Lung (tissue), 12 donors: ENCODE measurements around the gene NT5DC3. TPM values are rescaled to one million over a fixed set of nuclear protein-coding genes. Genes with fewer than 3 reads are reported as not detected.

Experiments
- ATAC-seq: fragments of 200-7000 bp; cut with Tn5 transposase; one replicate; pipeline ENCODE4 v1.9.1; 2020; ENCODE audit warnings: moderate number of reproducible peaks; ENCODE audit not compliant: insufficient read depth, low FRiP score
- DNase-seq, 3 donors: peaks; one replicate each; pipeline ENCODE4 v3.0.0-alpha.2; 2013 to 2017
- H3K27ac ChIP-seq, 2 donors: one replicate each; pipeline ENCODE4 v1.5.1; 2013; ENCODE audit warnings: mild to moderate bottlenecking in 2 of 2, moderate library complexity in 2 of 2, control low read depth in 1 of 2, inconsistent platforms in 1 of 2, low read depth in 1 of 2, low read length in 1 of 2
- H3K27me3 ChIP-seq, 3 donors: one replicate each; pipeline ENCODE4 v1.5.1; 2013; ENCODE audit warnings: low read length in 2 of 3; ENCODE audit not compliant: control insufficient read depth in 3 of 3, insufficient read depth in 3 of 3
- H3K36me3 ChIP-seq, 4 donors: one replicate each; pipeline ENCODE4 v1.5.1; 2013; ENCODE audit warnings: low read length in 4 of 4, mild to moderate bottlenecking in 1 of 4, moderate library complexity in 1 of 4; ENCODE audit not compliant: control insufficient read depth in 4 of 4, insufficient read depth in 4 of 4
- H3K4me1 ChIP-seq, 5 donors: one replicate each; pipeline ENCODE4 v1.5.1; 2013; ENCODE audit warnings: low read length in 5 of 5, mild to moderate bottlenecking in 2 of 5, moderate library complexity in 1 of 5; ENCODE audit not compliant: control insufficient read depth in 5 of 5, insufficient read depth in 5 of 5
- H3K4me3 ChIP-seq: one replicate; pipeline ENCODE4 v1.5.1; 2013; ENCODE audit warnings: mild to moderate bottlenecking, control low read depth, moderate library complexity
- H3K9ac ChIP-seq, 2 donors: one replicate each; pipeline ENCODE4 v1.5.1; 2013; ENCODE audit warnings: low read length in 2 of 2, control low read depth in 1 of 2; ENCODE audit not compliant: insufficient read depth in 1 of 2
- H3K9me3 ChIP-seq, 4 donors: one replicate each; pipeline ENCODE4 v1.5.1; 2013; ENCODE audit warnings: low read length in 3 of 4, mild to moderate bottlenecking in 1 of 4, moderate library complexity in 1 of 4; ENCODE audit not compliant: control insufficient read depth in 4 of 4, insufficient read depth in 3 of 4
- WGBS, 2 donors: extraction: QIAGEN DNeasy Blood & Tissue Kit; methylation state at CpG; one replicate each; pipeline ENCODE4 v1.1.7; 2013; 5-methylcytosine and 5-hydroxymethylcytosine counted together
- polyA plus RNA-seq, 2 donors: library from polyadenylated mRNA; stranded (reverse); fragments of 200-250 nt; gene quantifications; one replicate each; pipeline ENCODE4 v1.2.1, GENCODE V29; 2013
- total RNA-seq, 2 donors: library from RNA; depleted of rRNA in 1 of 2; stranded (reverse); fragments of >200 nt in 1 of 2; gene quantifications; one replicate each; pipeline ENCODE4 v1.2.1, GENCODE V29; 2014 to 2021
- TF ChIP-seq, protein P1 (sequence below): IDR thresholded peaks from 2 replicates; pipeline ENCODE4 v1.5.1; 2012; ENCODE audit warnings: mild to moderate bottlenecking; ENCODE audit errors: control extremely low read depth, extremely low read depth
- donor health status: control.
- donor health status: control.
- donor health status: Bipolar disorder and iron deficiency.
- donor health status: healthy.
- donor health status: DM: yes; HTN: yes; CAD: no.

NT5DC3 gene
- total and polyA plus RNA-seq, 4 donors, result 0.93 to 12.3 (median 3.6) TPM

DNA sequence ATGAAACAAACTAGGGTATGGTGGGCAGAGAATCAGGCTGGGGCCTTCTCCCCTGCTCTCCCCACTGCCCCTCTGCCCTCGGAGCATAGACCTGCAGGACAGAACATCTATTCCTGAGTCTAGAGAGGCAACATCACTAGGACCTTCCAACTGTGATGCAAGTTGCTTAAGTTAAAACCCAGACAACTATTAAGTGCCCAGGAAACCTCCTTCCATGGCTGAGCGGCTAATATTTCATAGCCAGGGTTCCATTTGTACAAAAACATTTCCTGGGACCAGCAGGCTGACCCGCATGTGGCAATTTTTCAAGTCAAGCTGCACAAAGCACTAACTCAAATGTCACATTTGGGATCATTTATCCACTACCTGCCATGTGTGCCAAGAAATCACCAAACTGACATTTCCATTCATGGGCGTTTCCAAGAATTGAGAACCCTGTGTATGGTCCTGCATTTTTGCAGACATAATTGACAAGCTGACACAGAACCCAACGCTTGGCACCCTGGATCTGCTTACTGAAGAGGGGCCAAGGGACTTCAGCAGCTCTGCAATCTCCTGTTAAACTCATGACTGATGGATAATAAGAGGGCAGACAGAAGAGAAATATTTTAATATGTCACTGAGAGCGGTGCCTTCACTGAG is 32.7 kb downstream of the NT5DC3 start:
- H3K9me3 ChIP-seq, result no peaks in the 10 kb centered on the region
- DNase-seq, result no peak
- H3K4me3 ChIP-seq, result no peak overlapping the region
- H3K36me3 ChIP-seq, result no peaks in the 10 kb centered on the region
- TF ChIP-seq, protein P1, sequence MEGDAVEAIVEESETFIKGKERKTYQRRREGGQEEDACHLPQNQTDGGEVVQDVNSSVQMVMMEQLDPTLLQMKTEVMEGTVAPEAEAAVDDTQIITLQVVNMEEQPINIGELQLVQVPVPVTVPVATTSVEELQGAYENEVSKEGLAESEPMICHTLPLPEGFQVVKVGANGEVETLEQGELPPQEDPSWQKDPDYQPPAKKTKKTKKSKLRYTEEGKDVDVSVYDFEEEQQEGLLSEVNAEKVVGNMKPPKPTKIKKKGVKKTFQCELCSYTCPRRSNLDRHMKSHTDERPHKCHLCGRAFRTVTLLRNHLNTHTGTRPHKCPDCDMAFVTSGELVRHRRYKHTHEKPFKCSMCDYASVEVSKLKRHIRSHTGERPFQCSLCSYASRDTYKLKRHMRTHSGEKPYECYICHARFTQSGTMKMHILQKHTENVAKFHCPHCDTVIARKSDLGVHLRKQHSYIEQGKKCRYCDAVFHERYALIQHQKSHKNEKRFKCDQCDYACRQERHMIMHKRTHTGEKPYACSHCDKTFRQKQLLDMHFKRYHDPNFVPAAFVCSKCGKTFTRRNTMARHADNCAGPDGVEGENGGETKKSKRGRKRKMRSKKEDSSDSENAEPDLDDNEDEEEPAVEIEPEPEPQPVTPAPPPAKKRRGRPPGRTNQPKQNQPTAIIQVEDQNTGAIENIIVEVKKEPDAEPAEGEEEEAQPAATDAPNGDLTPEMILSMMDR, result no peak
- H3K4me1 ChIP-seq, result peaks cover 0 to 2% (median 0%) of the 10 kb centered on the region in 5 donors
- no peak for ATAC-seq
- H3K27ac ChIP-seq, result no peak overlapping the region
- H3K27me3 ChIP-seq, result no peaks in the 10 kb centered on the region
- H3K9ac ChIP-seq, result no peak overlapping the region
- 95% methylated on average over 6 of the region's 6 CpGs for WGBS, 2 donors

DNA sequence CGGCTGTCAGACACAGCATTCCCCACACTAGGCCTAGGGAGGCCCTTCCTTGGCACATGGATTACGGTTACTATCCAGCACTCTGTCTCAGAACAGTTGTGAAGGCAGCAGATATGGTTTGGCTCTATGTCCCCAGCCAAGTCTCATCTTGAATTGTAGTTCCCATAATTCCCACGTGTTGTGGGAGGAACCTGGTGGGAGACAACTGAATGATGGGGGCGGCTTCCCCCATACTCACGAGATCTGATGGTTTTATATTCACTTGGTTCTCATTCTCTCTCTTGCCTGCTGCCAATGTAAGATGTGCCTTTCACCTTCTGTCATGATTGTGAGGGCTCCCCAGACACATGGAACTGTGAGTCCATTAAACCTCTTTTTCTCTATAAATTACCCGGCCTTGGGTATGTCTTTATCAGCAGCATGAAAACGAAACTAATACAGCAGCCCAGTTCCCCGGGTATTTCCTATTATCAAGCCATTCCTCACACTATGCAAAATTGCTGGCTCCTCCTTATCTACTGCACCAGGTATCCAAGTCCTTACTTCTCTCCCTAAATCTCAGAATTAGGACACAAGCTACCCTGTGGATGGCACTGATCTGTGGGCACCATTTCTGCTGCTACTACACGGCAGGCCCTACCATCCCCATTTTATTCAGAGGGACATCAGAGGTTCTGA is 33.3 kb downstream of the NT5DC3 start:
- Histone ChIP-seq H3K4me3 (no peak overlapping the region), H3K36me3 (no peaks in the 10 kb centered on the region), H3K9me3 (no peaks in the 10 kb centered on the region), H3K4me1 (peaks cover 0 to 2% (median 0%) of the 10 kb centered on the region in 5 donors), H3K27me3 (no peaks in the 10 kb centered on the region), H3K27ac (no peak overlapping the region), H3K9ac (no peak overlapping the region)
- DNase-seq (no peak), ATAC-seq (no peak)
- TF ChIP-seq, protein P1, result no peak
- WGBS, 2 donors, result 90 to 91% methylated on average over 9 of the region's 9 CpGs

DNA sequence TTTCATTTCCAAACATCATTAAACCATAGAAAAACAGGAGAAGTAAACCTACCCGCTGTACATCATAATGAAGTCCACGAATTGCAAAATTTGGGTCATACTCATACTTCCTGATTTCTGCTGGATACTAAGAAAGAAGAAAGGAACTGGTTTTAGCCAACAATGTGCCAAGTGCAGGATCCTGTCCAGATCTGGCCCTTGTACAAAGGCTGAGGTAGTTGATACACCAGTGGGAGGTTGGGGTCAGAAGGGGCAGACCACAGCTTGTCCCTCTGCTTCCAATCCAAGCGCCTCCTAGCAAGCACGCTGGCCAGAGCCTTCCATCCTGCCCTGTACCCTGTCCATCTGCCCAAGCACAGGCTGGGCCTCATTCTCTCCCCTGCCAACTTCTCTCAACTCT is 34.2 kb downstream of the NT5DC3 start:
- Histone ChIP-seq H3K4me1 (peaks cover 0 to 2% (median 0%) of the 10 kb centered on the region in 5 donors), H3K36me3 (no peaks in the 10 kb centered on the region), H3K27me3 (no peaks in the 10 kb centered on the region), H3K9ac (no peak overlapping the region), H3K27ac (no peak overlapping the region), H3K9me3 (no peaks in the 10 kb centered on the region), H3K4me3 (no peak overlapping the region)
- TF ChIP-seq, protein P1, result no peak
- DNase-seq (no peak), ATAC-seq (peak; percentile 43)
- WGBS, 2 donors, result 51 to 74% methylated on average over 4 of the region's 4 CpGs
